Pancreas (tissue), 10 donors: Measurements from ENCODE around the gene PKD1L1. TPM values are rescaled to one million over a fixed set of nuclear protein-coding genes. Genes with fewer than 3 reads are reported as not detected.

ENCODE experiments used
- ATAC-seq, 4 donors: fragments of 200-7000 bp; cut with Tn5 transposase; one replicate each; pipeline versions ENCODE4 v1.8.0 to v1.9.1; 2020; ENCODE audit warnings: mild to moderate bottlenecking in 4 of 4, moderate library complexity in 4 of 4
- DNase-seq, 6 donors: peaks; one replicate each; pipeline ENCODE4 v3.0.0-alpha.2; 2020
- FAIRE-seq: peaks from 2 replicates; lab custom pipeline; 2012; peaks lifted over from hg19 to GRCh38; lab: Jason Lieb, UNC
- H3K27ac ChIP-seq, 4 donors: fragments of 200-600 bp; sonication (generic); 1 replicate in 3 of 4; 2 replicates in 1 of 4; pipeline versions ENCODE4 v1.5.0 to v1.8.0; 2020
- H3K27me3 ChIP-seq, 4 donors: fragments of 200-600 bp; one replicate each; pipeline ENCODE4 v1.8.0; 2021
- H3K36me3 ChIP-seq, 3 donors: fragments of 200-600 bp; sonication (generic) in 1 of 3; one replicate each; pipeline versions ENCODE4 v1.5.0 to v1.8.0; 2020 to 2021
- H3K4me1 ChIP-seq, 3 donors: fragments of 200-600 bp; one replicate each; pipeline ENCODE4 v1.8.0; 2021
- H3K4me3 ChIP-seq, 4 donors: fragments of 200-600 bp; sonication (generic) in 2 of 4; one replicate each; pipeline versions ENCODE4 v1.5.0 to v1.8.0; 2020 to 2021
- H3K9me3 ChIP-seq, 4 donors: fragments of 200-600 bp; one replicate each; pipeline ENCODE4 v1.8.0; 2021
- WGBS, 2 donors: extraction: QIAGEN DNeasy Blood & Tissue Kit; methylation state at CpG; one replicate each; pipeline ENCODE4 v1.1.7; 2013; 5-methylcytosine and 5-hydroxymethylcytosine counted together
- intact Hi-C, 3 donors: fragments of 100-400 bp; cut with DNase I; formaldehyde crosslinking; loops; one replicate each; pipeline versions ENCODE4 v1.11.1 to v1.14.2; 2022
- polyA plus RNA-seq, 2 donors: library from polyadenylated mRNA; stranded (reverse); fragments of 200-250 nt; gene quantifications; one replicate each; pipeline ENCODE4 v1.2.3, GENCODE V29; 2013
- total RNA-seq, 6 donors: library from RNA; stranded (reverse); fragmentation: NEBNext Ultra II Directional in 4 of 6; extraction: Animal tissue kit (Norgen Biotek cat#: 25700) in 4 of 6; gene quantifications; one replicate each; pipeline versions ENCODE4 v1.2.1 to v1.2.4, GENCODE V29; 2021 to 2023
- TF ChIP-seq, protein P1 (sequence below), 4 donors: fragments of 200-600 bp; sonication (generic) in 3 of 4; IDR thresholded peaks; one replicate each; pipeline versions ENCODE4 v1.5.0 to v1.8.0; 2021; ENCODE audit warnings: antibody characterized with exemption in 4 of 4
- donor health status: healthy with polysubstance abuse.
- donor health status: DM: no; HTN: no; CAD: no; lungs with moderate emphysema.
- donor health status: DM: no; HTN: no; CAD: no.
- donor health status: control.
- donor health status: control.
- donor health status: Bipolar disorder and iron deficiency.
- donor health status: DM: yes; HTN: yes; CAD: no.
- donor health status: DM: no; HTN: no; CAD: no.
- donor health status: DM: no; HTN: no; CAD: no.
- donor health status: DM: yes; HTN: yes; CAD: no.

Gene PKD1L1, protein sequence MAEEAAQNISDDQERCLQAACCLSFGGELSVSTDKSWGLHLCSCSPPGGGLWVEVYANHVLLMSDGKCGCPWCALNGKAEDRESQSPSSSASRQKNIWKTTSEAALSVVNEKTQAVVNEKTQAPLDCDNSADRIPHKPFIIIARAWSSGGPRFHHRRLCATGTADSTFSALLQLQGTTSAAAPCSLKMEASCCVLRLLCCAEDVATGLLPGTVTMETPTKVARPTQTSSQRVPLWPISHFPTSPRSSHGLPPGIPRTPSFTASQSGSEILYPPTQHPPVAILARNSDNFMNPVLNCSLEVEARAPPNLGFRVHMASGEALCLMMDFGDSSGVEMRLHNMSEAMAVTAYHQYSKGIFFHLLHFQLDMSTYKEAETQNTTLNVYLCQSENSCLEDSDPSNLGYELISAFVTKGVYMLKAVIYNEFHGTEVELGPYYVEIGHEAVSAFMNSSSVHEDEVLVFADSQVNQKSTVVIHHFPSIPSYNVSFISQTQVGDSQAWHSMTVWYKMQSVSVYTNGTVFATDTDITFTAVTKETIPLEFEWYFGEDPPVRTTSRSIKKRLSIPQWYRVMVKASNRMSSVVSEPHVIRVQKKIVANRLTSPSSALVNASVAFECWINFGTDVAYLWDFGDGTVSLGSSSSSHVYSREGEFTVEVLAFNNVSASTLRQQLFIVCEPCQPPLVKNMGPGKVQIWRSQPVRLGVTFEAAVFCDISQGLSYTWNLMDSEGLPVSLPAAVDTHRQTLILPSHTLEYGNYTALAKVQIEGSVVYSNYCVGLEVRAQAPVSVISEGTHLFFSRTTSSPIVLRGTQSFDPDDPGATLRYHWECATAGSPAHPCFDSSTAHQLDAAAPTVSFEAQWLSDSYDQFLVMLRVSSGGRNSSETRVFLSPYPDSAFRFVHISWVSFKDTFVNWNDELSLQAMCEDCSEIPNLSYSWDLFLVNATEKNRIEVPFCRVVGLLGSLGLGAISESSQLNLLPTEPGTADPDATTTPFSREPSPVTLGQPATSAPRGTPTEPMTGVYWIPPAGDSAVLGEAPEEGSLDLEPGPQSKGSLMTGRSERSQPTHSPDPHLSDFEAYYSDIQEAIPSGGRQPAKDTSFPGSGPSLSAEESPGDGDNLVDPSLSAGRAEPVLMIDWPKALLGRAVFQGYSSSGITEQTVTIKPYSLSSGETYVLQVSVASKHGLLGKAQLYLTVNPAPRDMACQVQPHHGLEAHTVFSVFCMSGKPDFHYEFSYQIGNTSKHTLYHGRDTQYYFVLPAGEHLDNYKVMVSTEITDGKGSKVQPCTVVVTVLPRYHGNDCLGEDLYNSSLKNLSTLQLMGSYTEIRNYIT (N-terminal part only)
- total RNA-seq (under 1 TPM; 0.03 to 0.14 (median 0.09) TPM), polyA plus RNA-seq (under 1 TPM; 0.19 to 0.54 TPM)

DNA sequence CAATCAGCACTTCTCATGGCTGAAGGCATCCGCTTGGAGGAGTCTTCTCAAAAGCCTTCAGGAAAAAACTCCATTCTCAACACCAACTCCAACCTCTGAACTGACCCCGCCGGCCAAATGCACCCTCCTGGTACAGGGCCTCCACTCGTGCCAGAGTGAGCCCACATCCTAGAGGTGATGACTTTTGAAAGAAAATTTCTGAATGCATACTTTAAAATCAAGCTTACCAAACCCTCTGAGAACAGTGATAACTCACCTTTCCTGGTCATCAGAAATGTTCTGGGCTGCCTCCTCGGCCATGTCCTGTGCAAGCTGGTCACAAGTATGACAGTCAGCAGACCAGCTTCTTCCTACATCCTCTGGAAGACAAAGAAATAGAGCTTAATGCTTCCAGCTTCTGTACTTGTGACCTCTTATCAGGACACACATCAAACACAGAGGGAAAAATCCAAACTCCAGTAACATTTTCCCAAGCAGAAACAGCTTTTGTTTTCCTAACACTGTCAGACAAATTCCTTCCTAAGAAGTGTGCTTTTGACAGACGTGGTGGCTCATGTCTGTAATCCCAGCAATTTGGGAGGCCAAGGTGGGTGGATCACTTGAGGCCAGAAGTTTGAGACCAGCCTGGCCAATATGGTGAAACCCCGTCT, at the start of gene PKD1L1:
Gene PKD1L1, minus strand, starts transcription at position 326 of the 650 bp plus-strand sequence. Its CDS starts 26 bp downstream, at position 300.
- H3K27ac ChIP-seq, result no peak within 1 kb of the TSS
- ATAC-seq (no peak), FAIRE-seq (no peak), DNase-seq (no peak)
- H3K4me3 ChIP-seq, result no peak within 1 kb of the TSS
- H3K36me3 ChIP-seq, result no peaks in the 10 kb centered on the region
- intact Hi-C loops, result loop anchor here in 2 of 3 donors (5.0 kb wide), 1 partner anchor 159 kb away; no protein-coding TSS in a partner anchor
- no peaks in the 10 kb centered on the region for H3K4me1 ChIP-seq
- H3K9me3 ChIP-seq, result no peaks in the 10 kb centered on the region
- TF ChIP-seq, protein P1, sequence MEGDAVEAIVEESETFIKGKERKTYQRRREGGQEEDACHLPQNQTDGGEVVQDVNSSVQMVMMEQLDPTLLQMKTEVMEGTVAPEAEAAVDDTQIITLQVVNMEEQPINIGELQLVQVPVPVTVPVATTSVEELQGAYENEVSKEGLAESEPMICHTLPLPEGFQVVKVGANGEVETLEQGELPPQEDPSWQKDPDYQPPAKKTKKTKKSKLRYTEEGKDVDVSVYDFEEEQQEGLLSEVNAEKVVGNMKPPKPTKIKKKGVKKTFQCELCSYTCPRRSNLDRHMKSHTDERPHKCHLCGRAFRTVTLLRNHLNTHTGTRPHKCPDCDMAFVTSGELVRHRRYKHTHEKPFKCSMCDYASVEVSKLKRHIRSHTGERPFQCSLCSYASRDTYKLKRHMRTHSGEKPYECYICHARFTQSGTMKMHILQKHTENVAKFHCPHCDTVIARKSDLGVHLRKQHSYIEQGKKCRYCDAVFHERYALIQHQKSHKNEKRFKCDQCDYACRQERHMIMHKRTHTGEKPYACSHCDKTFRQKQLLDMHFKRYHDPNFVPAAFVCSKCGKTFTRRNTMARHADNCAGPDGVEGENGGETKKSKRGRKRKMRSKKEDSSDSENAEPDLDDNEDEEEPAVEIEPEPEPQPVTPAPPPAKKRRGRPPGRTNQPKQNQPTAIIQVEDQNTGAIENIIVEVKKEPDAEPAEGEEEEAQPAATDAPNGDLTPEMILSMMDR (IDR thresholded peaks at IDR 0.05), result no peak
- 79 to 88% methylated on average over 7 of the region's 7 CpGs for WGBS, 2 donors
- no peaks in the 10 kb centered on the region for H3K27me3 ChIP-seq

DNA sequence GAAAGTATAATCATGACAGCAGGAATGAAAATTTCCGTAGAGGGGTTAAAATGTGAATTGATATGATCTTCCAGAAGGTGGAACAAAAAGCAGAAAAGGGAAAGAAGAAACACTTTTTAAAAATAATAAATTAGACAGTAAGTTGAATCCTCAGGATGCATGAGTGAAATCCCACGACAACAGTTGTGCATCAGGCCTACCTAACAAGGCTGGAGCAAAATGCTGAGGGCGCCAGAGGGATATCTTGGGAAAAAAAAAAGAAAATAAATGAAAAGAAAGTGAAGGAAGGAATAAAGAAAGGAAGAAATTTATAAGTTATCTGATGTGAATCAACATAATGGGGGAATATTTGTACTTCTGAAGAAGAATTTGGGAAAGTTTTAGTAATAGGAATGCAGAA, 44.2 kb upstream of the PKD1L1 start:
- ATAC-seq, result no peak
- H3K27ac ChIP-seq, result peak overlapping the region in 3 of 4 donors; percentile 19 to 71 (median 41)
- DNase-seq, result no peak
- 71 to 72% methylated on average over 3 of the region's 3 CpGs for WGBS, 2 donors
- no peaks in the 10 kb centered on the region for H3K4me1 ChIP-seq
- no peaks in the 10 kb centered on the region for H3K36me3 ChIP-seq
- intact Hi-C loops, result loop anchor here in 1 of 3 donors (5.0 kb wide), 1 partner anchor 115 kb away; no protein-coding TSS in a partner anchor
- TF ChIP-seq, protein P1 (IDR thresholded peaks at IDR 0.05), result no peak
- H3K9me3 ChIP-seq, result no peaks in the 10 kb centered on the region
- FAIRE-seq, result no peak
- H3K4me3 ChIP-seq, result peak overlapping the region in 2 of 4 donors; percentile 44 to 58
- no peaks in the 10 kb centered on the region for H3K27me3 ChIP-seq

DNA sequence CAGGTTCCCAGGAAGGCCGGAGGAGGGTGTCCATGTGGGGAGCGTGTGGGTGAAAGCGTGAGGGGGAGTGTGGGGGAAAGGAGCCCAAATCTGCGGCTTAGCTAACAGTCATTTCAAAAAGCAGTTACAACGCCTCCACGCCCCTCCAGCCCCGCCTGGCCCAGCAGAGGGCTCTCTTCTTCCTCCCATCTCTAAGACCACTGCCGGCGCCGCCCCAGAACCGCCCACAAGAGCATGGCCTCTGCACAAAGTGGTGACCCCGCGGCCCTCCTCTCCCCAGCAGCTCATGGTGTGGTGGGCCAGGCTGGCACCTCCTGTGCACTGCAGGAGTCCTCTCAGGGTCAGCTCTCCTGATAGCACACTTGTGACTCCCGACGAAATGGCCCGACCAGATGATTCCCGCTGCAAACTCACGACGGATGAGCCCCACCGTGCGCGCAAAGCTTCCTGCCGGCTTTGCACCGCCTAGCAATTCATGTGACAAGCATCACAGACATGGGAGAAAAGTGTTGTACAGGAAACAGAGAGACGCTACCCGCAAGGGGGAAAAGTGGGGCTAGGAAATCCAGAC, 43.6 kb upstream of the PKD1L1 start:
- ATAC-seq (peak; percentile 98 to 100 (median 100)), FAIRE-seq (no peak), DNase-seq (peak; percentile 73 to 93 (median 83))
- no peaks in the 10 kb centered on the region for H3K9me3 ChIP-seq
- peak overlapping the region in 3 of 4 donors; percentile 19 to 71 (median 41) for H3K27ac ChIP-seq
- intact Hi-C loops, result loop anchor here in 1 of 3 donors (5.0 kb wide), 1 partner anchor 115 kb away; no protein-coding TSS in a partner anchor
- H3K4me3 ChIP-seq, result peak overlapping the region; percentile 16 to 58 (median 34)
- TF ChIP-seq, protein P1 (IDR thresholded peaks at IDR 0.05), result peak in 2 of 4 donors; percentile 21 to 41
- whole genome bisulfite sequencing, 2 donors, result 3 to 5% methylated on average over 24 to 26 of the region's 26 CpGs
- H3K4me1 ChIP-seq, result no peaks in the 10 kb centered on the region
- no peaks in the 10 kb centered on the region for H3K27me3 ChIP-seq
- H3K36me3 ChIP-seq, result no peaks in the 10 kb centered on the region

DNA sequence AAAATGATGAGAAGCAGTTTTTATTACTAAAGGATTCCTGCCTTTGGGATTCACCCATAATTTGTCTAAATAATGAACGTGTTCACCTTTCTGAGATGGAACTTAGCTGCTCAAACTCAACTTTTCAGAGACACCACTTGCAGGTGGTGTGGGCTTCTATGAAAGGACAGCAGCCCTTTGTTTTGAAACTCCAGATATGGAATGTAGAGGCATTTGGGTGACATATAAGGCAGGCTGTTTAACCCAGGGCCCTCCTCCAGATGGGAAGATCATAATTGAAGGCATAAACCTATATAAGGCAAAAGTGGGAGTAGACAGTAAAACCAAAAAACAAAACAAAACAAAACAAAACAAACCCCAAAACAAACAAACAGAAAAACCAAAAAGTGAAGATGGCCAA, 43.0 kb upstream of the PKD1L1 start:
- intact Hi-C loops, result loop anchor here in 1 of 3 donors (5.0 kb wide), 1 partner anchor 116 kb away; no protein-coding TSS in a partner anchor
- Histone ChIP-seq H3K4me1 (no peaks in the 10 kb centered on the region), H3K9me3 (no peaks in the 10 kb centered on the region), H3K27ac (no peak overlapping the region), H3K36me3 (no peaks in the 10 kb centered on the region), H3K27me3 (no peaks in the 10 kb centered on the region), H3K4me3 (peak overlapping the region in 2 of 4 donors; percentile 44 to 58)
- ATAC-seq (peak in 1 of 4 donors; percentile 3), FAIRE-seq (no peak), DNase-seq (no peak)
- 97 to 98% methylated on average over 1 of the region's 1 CpG for WGBS, 2 donors
- TF ChIP-seq, protein P1 (IDR thresholded peaks at IDR 0.05), result no peak
